OCI-LY7 (cell line): ENCODE data around the gene DPYD. TPM values are rescaled to one million over a fixed set of nuclear protein-coding genes. Genes with fewer than 3 reads are reported as not detected.

Experiments
- BruUV-seq: library from RNA; stranded (reverse); fragments of 400-500 nt; replicated peaks from 2 replicates; lab custom pipeline; 2021; lab: Mats Ljungman, UMichigan
- CTCF ChIA-PET: fragments of 300-600 bp; sonication (Branson Sonifier 250); formaldehyde crosslinking; loops from one replicate; lab custom pipeline; 2022; ENCODE audit warnings: antibody characterized with exemption; ENCODE audit not compliant: unreplicated experiment; lab: Charles Lee
- POLR2A ChIA-PET: fragments of 300-600 bp; sonication (Branson Sonifier 250); formaldehyde crosslinking; loops from one replicate; lab custom pipeline; 2022; ENCODE audit warnings: antibody characterized with exemption; lab: Charles Lee
- DNase-seq: peaks from one replicate; pipeline ENCODE4 v3.0.0-alpha.2; 2015; ENCODE audit warnings: low spot score
- H2AFZ ChIP-seq: fragments of 200-600 bp; sonication (generic), shearing (Covaris generic); 2 replicates; pipeline ENCODE4 v1.6.1; 2014; ENCODE audit warnings: mild to moderate bottlenecking, antibody characterized with exemption, low read length, moderate library complexity
- H3K27ac ChIP-seq: fragments of 200-600 bp; sonication (generic); 2 replicates; pipeline ENCODE4 v1.5.1; 2014; ENCODE audit warnings: mixed run types, low read depth, mild to moderate bottlenecking, moderate library complexity, low read length, inconsistent platforms; ENCODE audit not compliant: poor library complexity, severe bottlenecking
- H3K36me3 ChIP-seq: fragments of 200-600 bp; sonication (generic); 2 replicates; pipeline ENCODE4 v1.6.1; 2014; ENCODE audit warnings: mild to moderate bottlenecking, antibody characterized with exemption, low read length, moderate library complexity, mixed read lengths; ENCODE audit not compliant: insufficient read depth
- H3K4me1 ChIP-seq: fragments of 200-600 bp; sonication (generic); 2 replicates; pipeline ENCODE4 v1.5.1; 2014; ENCODE audit warnings: mild to moderate bottlenecking, low read length; ENCODE audit not compliant: insufficient read depth, poor library complexity, severe bottlenecking
- H3K4me2 ChIP-seq: fragments of 200-600 bp; sonication (generic); 2 replicates; pipeline ENCODE4 v1.6.1; 2014; ENCODE audit warnings: mild to moderate bottlenecking, low read length
- H3K4me3 ChIP-seq: fragments of 200-600 bp; sonication (generic); 2 replicates; pipeline ENCODE4 v1.5.1; 2014; ENCODE audit warnings: mild to moderate bottlenecking, low read depth, low read length; ENCODE audit not compliant: poor library complexity, severe bottlenecking
- H3K79me2 ChIP-seq: fragments of 200-600 bp; sonication (generic); 2 replicates; pipeline ENCODE4 v1.6.1; 2016; ENCODE audit warnings: low read depth, mild to moderate bottlenecking, low read length, moderate library complexity, mixed read lengths; ENCODE audit not compliant: insufficient read depth
- H3K9me2 ChIP-seq: fragments of 200-600 bp; sonication (generic); 2 replicates; pipeline ENCODE4 v1.6.1; 2016; ENCODE audit warnings: mild to moderate bottlenecking, low read length, mixed read lengths; ENCODE audit not compliant: insufficient read depth
- H3K9me3 ChIP-seq: fragments of 200-600 bp; sonication (generic); 2 replicates; pipeline ENCODE4 v1.6.1; 2014; ENCODE audit warnings: mild to moderate bottlenecking, mixed run types, low read length, mixed read lengths
- H4K20me1 ChIP-seq: fragments of 200-600 bp; sonication (generic); 2 replicates; pipeline ENCODE4 v1.6.1; 2014; ENCODE audit warnings: mild to moderate bottlenecking, antibody characterized with exemption, low read length, moderate library complexity, mixed read lengths; ENCODE audit not compliant: insufficient read depth
- CTCF ChIP-seq: fragments of 200-600 bp; sonication (generic); conservative IDR thresholded peaks from 2 replicates; pipeline ENCODE4 v1.5.1; 2014; ENCODE audit warnings: mild to moderate bottlenecking, antibody characterized with exemption, low read length, moderate library complexity, mixed read lengths
- EZH2phosphoT487 ChIP-seq: fragments of 200-600 bp; sonication (generic); IDR thresholded peaks from 2 replicates; pipeline ENCODE4 v1.6.1; 2018; ENCODE audit warnings: low read depth, borderline replicate concordance, mild to moderate bottlenecking, mixed run types, antibody characterized with exemption, low read length, moderate library complexity, mixed read lengths
- intact Hi-C: fragments of 100-400 bp; cut with micrococcal nuclease; formaldehyde crosslinking; loops from one replicate; pipeline ENCODE4 v1.10.0; 2022; ENCODE audit not compliant: unreplicated experiment
- total RNA-seq, 2 experiments: library from RNA; depleted of rRNA in 1 of 2; stranded (reverse); fragments of >200 nt in 1 of 2; shearing (Covaris generic) in 1 of 2; gene quantifications; 2 replicates each; pipeline ENCODE4 v1.2.3, GENCODE V29; 2014 to 2022

DPYD gene
- total RNA-seq, 2 experiments from 2014 or later, result 5.5 to 13.4 TPM

GRCh38 chr1:97298966-97299365 lies 621.9 kb downstream of the DPYD start:
- no peak overlapping the region for H3K27ac ChIP-seq
- H3K4me1 ChIP-seq, result no peaks in the 10 kb centered on the region
- no peaks in the 10 kb centered on the region for H4K20me1 ChIP-seq
- no peak overlapping the region for H2AFZ ChIP-seq
- no peak overlapping the region for H3K4me2 ChIP-seq
- H3K9me3 ChIP-seq, result no peaks in the 10 kb centered on the region
- DNase-seq, result no peak
- no peak for TF ChIP-seq CTCF
- no peak for TF ChIP-seq EZH2phosphoT487
- no peaks in the 10 kb centered on the region for H3K9me2 ChIP-seq
- CTCF ChIA-PET, result no interaction called here
- POLR2A ChIA-PET, result no interaction called here
- H3K79me2 ChIP-seq, result no peaks in the 10 kb centered on the region
- no peaks in the 10 kb centered on the region for H3K36me3 ChIP-seq
- intact Hi-C loops, result no loop called here
- H3K4me3 ChIP-seq, result no peak overlapping the region
- BruUV-seq, result no TSS peak

- Histone ChIP-seq H3K9me3 (no peaks in the 10 kb centered on the region), H3K27ac (no peak overlapping the region), H3K4me1 (no peaks in the 10 kb centered on the region), H3K4me2 (no peak overlapping the region), H3K4me3 (no peak overlapping the region), H3K36me3 (no peaks in the 10 kb centered on the region), H3K9me2 (no peaks in the 10 kb centered on the region), H3K79me2 (no peaks in the 10 kb centered on the region), H2AFZ (no peak overlapping the region), H4K20me1 (no peaks in the 10 kb centered on the region)
- CTCF ChIA-PET, result no interaction called here
- POLR2A ChIA-PET, result no interaction called here
- intact Hi-C loops, result no loop called here
- no TSS peak for BruUV-seq
- no peak for TF ChIP-seq EZH2phosphoT487
- no peak for TF ChIP-seq CTCF
- no peak for DNase-seq
Observed at GRCh38 chr1:97297611-97298010, 623.2 kb downstream of the DPYD start.

- CTCF ChIA-PET, result no interaction called here
- H2AFZ ChIP-seq, result no peak overlapping the region
- POLR2A ChIA-PET, result interaction anchor here (0.6 to 0.7 kb wide), 2 partner anchors 111 to 145 kb away, joined by 3 read pairs; no protein-coding TSS in a partner anchor
- no peaks in the 10 kb centered on the region for H3K9me3 ChIP-seq
- H3K36me3 ChIP-seq, result no peaks in the 10 kb centered on the region
- no peaks in the 10 kb centered on the region for H4K20me1 ChIP-seq
- no peak overlapping the region for H3K4me2 ChIP-seq
- no peak overlapping the region for H3K4me3 ChIP-seq
- H3K9me2 ChIP-seq, result no peaks in the 10 kb centered on the region
- intact Hi-C loops, result no loop called here
- no peak for DNase-seq
- BruUV-seq, result no TSS peak
- no peak overlapping the region for H3K27ac ChIP-seq
- TF ChIP-seq EZH2phosphoT487 (no peak), CTCF (no peak)
- H3K79me2 ChIP-seq, result no peaks in the 10 kb centered on the region
- no peaks in the 10 kb centered on the region for H3K4me1 ChIP-seq
Observed at GRCh38 chr1:97281962-97282361, 638.9 kb downstream of the DPYD start.
